Epidermal melanocyte (primary cell): ENCODE data around the gene FOSB.
"Not testable (repeated sequence)": the region's sequence is repeated elsewhere in the genome, so short reads cannot be mapped to it uniquely, and the experiment has no call there.

ENCODE experiments used
- DNase-seq: peaks from one replicate; pipeline ENCODE4 v3.0.0; 2011; ENCODE audit warnings: low spot score; ENCODE audit not compliant: insufficient read length

Gene FOSB

DNA sequence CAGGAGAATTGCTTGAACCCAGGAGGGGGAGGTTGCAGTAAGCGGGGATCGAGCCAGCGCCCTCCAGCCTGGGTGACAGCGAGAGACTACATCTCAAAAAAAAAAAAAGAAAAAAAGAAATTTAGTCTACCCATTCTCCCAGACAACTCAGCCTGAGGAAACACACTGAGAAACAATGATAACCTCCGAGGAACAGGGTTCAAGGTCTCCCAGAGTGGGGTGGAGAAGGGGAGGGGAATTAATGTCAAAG is 38.1 kb downstream of the FOSB start:
- no peak for DNase-seq

DNA sequence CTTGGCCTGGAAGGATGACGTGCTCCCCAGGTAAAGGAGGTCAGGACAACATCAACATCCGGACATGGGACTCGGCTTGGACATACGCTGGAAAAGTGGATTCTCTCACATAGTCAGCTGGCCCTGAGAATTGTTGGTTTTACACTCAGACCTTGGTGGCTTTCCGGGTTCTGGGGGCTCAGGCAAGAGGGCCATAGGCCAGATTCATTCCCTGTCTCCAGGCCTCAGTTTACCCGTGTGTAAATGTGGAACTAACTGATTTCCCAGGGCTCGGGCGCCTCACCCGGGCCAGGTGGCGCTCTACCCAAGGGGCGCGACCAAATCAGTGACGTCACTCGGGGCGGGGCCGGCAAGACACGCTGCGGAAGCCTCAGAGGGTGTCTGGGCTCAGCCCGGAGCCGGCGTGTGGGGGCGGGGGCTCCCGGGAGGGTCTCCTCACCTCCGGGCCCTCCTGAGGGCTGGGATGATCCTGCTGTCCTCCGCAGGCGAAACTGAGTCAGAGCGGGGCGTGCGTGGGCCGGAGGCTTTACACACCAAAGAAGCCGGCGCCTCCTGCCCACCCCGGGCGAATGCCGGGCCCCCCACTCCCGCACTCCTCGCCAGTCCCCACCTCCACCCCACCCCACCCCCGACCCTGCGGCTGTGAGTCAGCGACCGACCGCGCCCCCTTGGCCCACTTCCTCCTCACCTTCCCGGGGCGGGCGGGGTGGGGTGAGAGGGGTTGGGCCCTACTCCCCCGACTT is 38.6 kb downstream of the FOSB start:
- DNase-seq: peak; percentile 87

DNA sequence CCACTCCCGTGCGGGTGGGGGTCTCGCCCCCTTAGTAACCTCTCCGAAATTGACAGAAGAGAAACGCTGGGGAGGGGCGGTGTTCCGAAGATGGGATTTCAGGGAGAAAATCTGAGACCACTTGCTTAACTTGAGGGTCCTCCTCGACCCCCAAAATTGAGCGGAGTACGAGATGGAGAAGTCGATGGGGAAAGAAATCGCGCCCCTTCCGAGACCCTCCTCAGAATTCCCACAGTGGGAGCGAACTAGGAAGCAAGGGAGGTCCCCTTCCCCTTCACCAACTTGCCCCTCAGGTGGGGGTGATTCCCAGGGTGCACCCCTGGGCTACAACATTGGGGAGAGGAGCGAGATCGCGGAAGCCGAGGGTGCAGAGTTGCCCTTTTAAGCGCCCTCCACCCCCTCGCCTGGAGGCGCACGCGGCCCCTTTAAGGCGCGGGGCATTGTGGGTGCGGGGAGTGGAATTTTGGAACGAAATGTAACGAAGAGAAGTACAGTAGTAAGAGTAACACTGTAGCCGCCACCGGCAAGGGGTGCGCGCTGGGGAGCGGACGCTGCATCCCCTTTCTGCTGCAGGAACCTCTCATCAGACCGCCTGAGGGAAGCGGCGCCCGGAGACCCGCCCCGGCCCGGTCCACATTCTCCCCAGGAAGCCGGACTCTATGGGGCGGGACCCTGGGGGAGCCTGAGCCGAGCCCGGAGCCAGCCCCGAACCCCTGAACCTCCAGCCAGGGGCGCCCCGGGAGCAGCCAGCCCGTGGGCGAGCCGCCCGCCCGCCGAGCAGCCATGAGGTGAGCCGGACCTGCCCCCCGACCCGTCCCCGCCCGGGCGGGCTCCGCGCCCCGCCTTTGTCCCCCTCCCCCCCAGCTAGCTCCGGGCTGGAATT is 39.4 kb downstream of the FOSB start, which contains the start of gene VASP:
VASP (plus strand) TSS at position 491 of the 883 bp plus-strand sequence; CDS start at position 784, 293 bp downstream.
- peak; percentile 91 for DNase-seq

DNA sequence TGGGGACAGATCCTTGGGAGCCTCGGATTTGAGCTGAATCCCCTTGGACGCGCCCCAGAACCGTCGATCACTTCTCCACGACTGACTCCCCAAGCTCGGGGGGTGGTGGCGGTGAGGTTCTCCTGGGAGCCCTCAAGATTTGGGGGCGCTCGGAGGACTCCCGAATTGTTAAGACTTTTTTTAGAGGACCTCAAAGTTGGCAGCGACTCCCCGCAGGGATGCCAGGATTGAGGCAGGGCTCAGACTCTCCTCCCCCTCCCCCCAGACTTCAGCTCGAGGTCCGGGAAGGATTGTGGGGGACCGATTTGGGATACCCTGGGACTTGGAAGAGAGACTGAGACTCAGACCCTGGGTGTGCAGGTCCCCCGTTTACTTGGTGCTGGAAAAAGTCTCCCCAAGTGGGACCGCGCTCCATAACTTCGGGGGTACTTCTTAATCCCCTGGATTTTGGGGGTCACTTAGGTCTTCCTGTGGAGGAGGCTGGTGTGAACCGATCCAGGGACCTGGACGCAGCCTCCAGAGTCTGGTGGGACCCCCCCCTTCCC is 40.1 kb downstream of the FOSB start:
- no peak for DNase-seq

DNA sequence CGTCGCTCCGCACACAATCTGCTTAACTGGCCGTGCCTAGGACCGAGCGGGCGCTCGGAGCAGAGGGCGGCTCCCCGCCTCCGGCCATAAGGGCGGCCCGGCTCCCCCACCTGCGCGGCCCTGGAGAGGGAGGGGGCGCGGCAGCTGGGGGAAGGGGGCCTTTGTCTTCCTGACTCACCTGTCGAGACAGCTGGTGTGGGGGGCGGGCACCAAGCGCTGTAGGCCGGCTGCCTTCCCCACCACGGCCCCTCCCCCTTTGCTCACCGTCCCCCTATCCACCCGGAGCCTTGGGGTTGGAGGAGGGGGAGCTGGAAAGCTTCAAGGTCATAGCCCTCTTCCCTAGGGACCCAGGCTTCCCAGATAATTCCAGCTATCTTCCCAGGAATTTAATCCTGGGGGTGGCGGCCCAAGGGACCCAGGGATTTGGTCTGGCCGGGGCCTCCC is 40.6 kb downstream of the FOSB start:
- DNase-seq: no peak

DNA sequence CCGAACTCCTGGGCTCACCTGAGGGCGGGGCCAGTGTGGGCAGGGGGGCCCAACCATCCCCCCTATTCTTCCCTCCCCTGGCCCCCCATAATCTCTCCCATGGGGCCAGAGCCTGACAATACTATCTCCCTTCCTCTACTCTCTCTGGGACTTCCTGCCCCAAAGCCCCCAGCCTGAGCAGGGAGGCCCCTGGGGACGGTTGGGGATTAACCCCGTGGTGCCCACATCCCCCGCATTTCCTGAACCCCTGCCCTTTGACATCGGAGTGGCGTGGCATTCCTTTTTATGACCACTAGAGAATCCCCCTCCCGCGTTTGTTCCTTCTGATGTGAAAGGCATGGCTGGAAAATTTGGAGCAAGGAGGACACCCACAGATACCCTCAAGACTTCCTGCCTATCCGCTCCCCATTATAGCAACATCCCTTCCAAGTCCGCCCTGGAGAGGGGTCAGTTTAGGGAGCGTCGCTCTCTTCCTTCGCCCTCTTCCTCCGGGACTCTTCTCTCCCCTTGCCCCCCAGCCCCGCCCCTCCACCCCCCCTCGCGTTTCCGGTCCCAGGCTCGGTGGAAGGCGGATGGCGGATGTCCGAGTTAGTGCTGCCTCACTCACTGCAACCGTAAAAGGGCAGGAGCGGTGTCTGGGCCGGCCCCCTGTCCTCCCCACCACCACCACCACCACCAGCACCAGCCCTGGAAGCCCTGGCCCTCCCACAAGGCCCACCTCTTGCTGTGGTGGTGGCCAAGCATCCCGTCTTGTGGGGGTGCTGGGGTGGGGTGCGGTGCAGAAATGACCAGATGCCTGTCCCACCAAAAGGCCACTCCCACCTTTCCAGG is 41.3 kb downstream of the FOSB start:
- peak; percentile 74 for DNase-seq

DNA sequence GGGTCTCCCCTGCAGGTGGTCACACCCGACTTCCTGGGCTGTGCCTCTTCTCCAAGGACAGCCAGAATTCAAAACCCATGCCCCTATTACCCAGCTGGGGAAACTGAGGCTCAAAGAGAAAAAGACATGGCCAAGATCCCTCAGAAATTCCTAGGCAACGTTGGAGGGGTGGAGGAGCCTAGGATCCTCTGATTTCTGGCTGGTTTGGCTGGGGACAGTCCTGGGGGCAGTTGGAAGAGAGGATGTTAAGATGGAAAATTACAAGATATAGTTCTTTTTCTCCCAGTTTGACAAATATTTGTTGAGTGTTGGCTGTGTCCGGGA is 41.9 kb downstream of the FOSB start:
- no peak for DNase-seq

DNA sequence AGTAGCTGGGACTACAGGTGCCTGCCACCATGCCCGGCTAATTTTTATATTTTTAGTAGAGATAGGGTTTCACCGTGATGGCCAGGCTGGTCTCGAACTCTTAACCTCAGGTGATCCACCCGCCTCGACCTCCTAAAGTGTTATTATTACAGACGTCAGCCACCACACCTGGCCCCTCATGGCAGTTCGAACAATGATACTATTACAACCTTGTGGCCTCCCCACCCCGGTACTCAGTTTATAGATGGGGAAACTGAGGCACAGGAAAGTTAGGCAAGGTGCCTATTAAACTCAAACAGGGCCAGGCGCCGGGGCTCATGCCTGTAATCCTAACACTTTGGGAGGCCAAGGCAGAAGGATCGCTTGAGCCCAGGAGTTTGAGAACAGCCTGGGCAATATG is 42.6 kb downstream of the FOSB start:
- not testable (repeated sequence) for DNase-seq

DNA sequence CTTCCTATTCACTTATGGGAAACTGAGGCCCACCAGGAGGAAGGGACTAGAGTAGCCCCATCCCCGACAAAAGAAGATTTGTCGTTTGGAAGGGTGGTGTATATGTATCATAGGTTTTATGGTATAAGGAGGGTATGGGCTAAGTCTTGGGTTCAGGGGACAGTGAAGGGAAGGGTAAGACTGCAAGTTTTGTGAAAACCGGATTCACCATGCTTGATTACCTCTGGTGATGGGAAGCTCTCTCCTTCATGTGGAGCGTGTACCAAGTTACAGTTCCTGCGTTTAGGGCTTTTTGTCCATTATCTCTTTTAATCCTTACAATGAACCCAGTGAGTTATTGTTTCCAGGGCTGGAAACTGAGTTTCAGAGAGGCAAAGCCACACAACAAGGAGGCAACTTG is 43.3 kb downstream of the FOSB start:
- no peak for DNase-seq

DNA sequence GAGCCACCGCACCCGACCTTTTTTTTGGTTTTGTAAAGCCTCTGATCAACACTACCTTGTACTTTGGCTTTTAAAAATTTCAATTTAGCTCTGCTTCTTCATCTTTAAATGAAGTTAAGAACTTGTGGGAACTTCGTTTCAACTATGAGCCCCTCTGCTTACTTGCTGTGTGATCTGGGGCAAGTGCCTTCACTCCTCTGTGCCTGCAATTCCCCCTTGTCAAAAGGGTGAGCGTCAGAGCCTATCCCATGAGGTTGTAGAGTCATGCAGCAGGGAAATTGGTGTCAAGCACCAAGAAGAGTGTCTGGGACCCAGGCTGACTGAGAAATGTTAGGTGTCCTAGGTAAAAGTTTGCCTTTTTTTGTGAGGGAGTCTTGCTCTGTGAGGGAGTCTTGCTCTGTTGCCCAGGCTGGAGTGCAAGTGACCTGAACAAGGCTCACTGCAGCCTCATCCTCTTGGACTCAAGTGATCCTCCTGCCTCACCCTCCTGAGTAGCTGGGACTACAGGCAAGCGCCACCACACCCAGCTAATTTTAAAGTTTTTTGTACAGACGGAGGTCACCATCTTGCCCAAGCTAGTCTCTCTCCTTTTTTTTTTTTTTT is 45.2 kb downstream of the FOSB start:
- no peak for DNase-seq

DNA sequence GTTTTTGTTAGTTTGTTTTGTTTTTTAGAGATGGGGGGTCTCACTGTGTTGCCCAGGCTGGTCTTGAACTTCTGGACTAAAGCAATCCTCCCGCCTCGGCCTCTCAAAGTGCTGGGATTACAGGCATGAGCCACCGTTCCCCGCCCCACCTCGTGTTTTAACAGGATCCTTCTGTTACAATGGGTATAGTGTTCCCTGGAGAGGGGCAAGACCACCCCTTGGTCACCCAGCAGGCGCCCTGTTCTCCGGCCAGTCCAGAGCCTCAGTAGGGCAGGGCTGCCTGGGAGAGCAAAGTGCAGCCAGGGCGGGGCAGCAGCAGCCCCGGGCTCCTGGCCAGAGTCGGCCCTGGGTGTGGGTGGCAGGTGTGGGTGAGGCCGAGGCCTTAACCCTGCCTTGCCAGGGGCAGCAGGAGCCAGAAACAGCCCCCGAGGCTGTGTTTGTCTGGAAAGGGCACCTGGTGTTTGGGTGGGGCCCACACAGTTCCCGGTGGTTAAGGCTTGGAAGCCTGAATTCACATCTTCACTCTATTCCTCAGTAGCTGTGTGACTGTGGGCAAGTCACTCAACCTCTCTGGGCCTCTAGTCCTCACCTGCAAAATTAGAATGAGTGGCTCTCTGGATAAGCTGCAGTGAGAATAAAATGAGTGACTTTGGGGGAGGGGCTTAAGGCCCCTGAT is 46.7 kb downstream of the FOSB start:
- no peak for DNase-seq

DNA sequence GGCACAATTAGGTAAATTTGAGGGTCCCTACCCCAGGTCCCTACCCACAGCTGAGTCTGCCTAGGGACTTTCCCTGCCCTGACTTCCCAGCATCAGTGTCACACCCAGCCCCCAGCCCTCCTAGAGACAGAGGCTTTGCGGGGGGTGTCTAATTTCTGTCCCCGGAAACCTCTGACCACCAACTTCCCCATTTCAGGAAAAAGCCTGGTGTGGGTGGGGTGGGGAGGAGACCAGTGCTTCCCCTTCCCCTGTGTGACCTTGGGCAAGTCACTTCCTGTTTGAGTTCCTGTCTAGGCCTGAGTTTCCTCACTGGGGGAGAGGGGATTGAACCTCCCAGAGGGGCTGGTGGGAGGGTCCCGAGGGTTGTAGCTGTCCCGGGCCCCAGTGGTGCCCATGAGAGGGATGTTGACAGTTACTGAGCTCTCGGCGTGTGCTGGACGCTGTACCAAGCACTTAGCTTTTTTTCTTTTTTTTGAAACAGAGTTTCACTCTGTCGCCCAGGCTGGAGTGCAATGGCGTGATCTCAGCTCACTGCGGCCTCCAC is 47.4 kb downstream of the FOSB start:
- DNase-seq: no peak

DNA sequence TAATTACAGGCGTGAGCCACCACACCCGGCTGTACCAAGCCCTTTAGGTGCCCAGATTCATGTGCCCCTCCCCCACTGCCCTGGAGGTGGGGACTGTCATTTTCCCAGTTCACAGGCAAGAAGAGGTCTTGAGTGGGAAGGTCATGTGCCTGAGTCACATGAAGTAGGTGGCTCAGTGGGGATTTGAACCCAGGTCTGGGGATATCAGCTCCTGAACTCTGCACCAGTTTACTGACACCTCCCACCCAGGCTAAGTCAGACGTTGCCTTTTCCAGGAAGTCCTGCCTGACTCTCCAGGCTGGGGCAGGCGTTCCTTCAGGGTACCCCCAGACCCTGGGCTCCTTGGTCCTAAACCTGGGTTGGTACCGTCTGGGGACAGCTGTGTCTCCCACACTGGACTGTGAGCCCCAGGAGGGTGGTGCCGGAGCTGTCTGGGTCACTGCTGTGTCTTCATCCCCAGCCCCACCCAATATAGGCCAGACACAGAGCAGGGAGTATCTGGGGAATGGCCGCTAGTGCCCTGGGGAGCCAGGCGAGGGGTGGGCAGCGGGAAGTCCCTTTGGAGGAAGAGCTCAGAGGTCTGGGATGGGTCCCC is 48.1 kb downstream of the FOSB start:
- DNase-seq: no peak

DNA sequence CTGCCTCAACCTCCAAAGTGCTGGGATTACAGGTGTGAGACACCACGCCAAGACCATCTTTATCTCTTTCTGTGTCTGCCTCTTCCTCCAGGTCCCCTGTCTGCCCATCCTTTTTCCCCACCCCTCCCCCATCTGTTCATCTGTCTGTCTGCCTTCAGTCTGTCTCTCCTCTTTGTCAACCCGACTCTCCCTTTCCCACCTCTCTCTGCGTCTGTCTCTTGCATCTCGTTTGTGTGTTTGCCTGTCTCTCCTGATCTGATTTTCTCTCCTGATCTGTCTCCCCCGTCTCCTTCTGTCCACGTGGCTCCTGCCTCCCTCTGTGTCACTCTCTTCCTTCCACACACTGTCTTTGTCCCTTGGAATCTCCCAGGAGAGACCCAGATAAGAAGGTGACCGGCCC is 49.4 kb downstream of the FOSB start:
- no peak for DNase-seq

DNA sequence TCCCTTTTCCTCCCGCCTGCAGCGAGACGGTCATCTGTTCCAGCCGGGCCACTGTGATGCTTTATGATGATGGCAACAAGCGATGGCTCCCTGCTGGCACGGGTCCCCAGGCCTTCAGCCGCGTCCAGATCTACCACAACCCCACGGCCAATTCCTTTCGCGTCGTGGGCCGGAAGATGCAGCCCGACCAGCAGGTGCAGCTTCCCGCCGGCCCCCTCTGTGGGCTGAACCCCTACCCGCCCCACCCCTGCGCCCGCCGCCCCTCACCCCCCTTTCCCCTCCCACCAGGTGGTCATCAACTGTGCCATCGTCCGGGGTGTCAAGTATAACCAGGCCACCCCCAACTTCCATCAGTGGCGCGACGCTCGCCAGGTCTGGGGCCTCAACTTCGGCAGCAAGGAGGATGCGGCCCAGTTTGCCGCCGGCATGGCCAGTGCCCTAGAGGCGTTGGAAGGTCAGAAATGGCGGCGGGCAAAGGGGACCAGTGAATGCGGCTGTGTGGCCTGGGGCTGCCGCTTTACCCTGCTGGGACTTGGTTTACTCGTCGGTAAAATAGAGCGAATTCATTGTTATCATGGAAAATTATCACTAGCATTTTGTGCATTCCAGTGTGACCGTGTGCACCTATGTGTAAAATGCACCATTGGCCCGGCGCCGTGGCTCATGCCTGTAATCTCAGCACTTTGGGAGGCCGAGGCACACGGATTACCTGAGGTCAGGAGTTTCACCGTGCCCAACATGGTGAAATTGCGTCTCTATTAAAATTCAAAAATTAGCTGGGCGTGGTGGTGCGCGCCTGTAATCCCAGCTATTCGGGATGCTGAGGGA is 50.1 kb downstream of the FOSB start:
- no peak for DNase-seq

DNA sequence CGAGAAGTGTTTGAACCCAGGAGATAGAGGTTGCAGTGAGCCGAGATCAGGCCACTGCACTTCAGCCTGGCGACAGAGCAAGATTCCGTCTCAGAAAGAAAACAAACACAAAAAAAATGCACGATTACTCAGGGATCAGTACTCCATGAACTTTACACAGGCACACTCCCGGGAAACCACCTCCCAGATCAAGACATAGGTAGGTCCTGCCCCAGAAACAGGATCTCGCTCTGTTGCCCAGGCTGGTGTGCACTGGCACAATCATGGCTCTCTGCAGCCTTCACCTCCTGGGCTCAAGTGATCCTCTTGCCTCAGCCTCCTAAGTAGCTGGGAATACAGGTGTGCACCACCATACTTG is 50.7 kb downstream of the FOSB start:
- DNase-seq: no peak

DNA sequence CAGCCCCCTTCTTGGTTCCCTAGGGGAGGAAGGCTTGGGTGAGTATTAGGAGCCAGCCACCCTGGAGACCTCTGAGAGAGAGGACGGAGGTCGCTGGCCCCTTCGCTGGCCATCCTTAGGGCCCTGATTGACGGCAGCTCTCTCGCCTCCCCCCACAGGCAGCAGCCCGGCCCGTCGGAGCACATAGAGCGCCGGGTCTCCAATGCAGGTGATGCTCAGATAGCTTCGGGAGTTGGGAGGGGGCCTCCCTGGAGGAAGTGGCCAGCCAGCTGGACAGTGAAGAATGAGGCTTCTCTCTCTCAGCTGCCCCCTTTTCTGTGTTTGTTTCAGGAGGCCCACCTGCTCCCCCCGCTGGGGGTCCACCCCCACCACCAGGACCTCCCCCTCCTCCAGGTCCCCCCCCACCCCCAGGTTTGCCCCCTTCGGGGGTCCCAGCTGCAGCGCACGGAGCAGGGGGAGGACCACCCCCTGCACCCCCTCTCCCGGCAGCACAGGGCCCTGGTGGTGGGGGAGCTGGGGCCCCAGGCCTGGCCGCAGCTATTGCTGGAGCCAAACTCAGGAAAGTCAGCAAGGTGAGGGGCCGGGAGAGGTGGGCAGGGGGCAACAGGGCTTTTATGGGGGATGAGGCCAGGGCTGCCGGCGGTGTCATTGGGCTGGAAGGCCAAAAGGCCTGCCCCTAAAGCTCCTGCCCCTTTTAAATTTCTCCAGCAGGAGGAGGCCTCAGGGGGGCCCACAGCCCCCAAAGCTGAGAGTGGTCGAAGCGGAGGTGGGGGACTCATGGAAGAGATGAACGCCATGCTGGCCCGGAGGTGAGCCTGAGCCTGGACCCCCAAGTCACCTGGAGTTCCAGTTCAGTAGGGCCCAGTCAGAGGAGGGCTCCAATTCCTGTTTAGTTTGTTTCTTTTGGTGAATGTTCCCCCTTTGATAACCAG is 54.5 kb downstream of the FOSB start:
- no peak for DNase-seq

DNA sequence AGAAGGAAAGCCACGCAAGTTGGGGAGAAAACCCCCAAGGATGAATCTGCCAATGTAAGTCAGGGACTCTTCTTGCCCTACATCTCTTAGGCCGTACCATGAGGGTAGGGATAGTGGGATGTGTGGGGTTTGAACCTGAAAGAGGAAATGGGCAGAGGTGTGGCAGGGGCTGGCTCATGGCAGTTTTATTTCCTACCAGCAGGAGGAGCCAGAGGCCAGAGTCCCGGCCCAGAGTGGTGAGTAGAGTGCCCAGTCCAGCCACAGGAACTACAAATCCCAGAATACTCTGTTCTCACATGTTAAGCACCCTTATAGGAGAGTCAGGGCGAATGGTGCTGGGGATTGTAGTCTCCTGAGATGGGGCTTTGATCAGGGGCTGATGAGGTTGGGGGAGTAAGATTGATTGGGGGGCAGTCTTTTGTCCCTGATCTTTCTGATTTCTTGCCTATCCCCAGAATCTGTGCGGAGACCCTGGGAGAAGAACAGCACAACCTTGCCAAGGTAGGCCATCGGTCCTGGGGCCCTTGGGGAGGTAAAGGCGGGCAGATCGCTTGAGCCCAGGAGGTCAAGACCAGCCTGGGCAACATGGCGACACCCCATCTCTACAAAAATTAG is 56.0 kb downstream of the FOSB start:
- DNase-seq: peak; percentile 99
